ENCODE data around the gene SVIL.

Gene SVIL

GRCh38 chr10:29417324-29417723 is 217.4 kb downstream of the SVIL start:
- H3K27ac ChIP-seq = no peak overlapping the region
- no peak overlapping the region for H3K4me3 ChIP-seq (ENCODE audit: low read depth in 1 of 2, low read length in 1 of 2)
- no peaks in the 10 kb centered on the region for H3K4me1 ChIP-seq (ENCODE audit: control insufficient read depth in 1 of 2, insufficient read depth in 1 of 2, low read depth in 1 of 2, low read length in 1 of 2)
- TF ChIP-seq CTCF (IDR thresholded peaks at IDR 0.05) = no peak
- no peaks in the 10 kb centered on the region for H3K9me3 ChIP-seq
- peaks cover 19% of the 10 kb centered on the region for H3K36me3 ChIP-seq
- no peaks in the 10 kb centered on the region for H3K27me3 ChIP-seq

- H3K4me1 ChIP-seq (ENCODE audit: control insufficient read depth in 1 of 2, insufficient read depth in 1 of 2, low read depth in 1 of 2, low read length in 1 of 2) = no peaks in the 10 kb centered on the region
- no peak overlapping the region for H3K4me3 ChIP-seq (ENCODE audit: low read depth in 1 of 2, low read length in 1 of 2)
- H3K27ac ChIP-seq = no peak overlapping the region
- H3K27me3 ChIP-seq = no peaks in the 10 kb centered on the region
- no peaks in the 10 kb centered on the region for H3K9me3 ChIP-seq
- no peak for TF ChIP-seq CTCF (IDR thresholded peaks at IDR 0.05)
- peaks cover 5% of the 10 kb centered on the region for H3K36me3 ChIP-seq
Observed at GRCh38 chr10:29415876-29416275, 218.9 kb downstream of the SVIL start.

- Histone ChIP-seq H3K9me3 (no peaks in the 10 kb centered on the region), H3K4me3 (ENCODE audit: low read depth in 1 of 2, low read length in 1 of 2) (no peak overlapping the region), H3K36me3 (no peaks in the 10 kb centered on the region), H3K27ac (no peak overlapping the region), H3K27me3 (no peaks in the 10 kb centered on the region), H3K4me1 (ENCODE audit: control insufficient read depth in 1 of 2, insufficient read depth in 1 of 2, low read depth in 1 of 2, low read length in 1 of 2) (peaks cover 6 to 7% of the 10 kb centered on the region in 2 experiments)
- TF ChIP-seq CTCF (IDR thresholded peaks at IDR 0.05) = no peak
Observed at GRCh38 chr10:29414501-29414900, 220.3 kb downstream of the SVIL start.

GRCh38 chr10:29412485-29412884 is 222.3 kb downstream of the SVIL start:
- Histone ChIP-seq H3K27me3 (no peaks in the 10 kb centered on the region), H3K36me3 (no peaks in the 10 kb centered on the region), H3K4me1 (ENCODE audit: control insufficient read depth in 1 of 2, insufficient read depth in 1 of 2, low read depth in 1 of 2, low read length in 1 of 2) (peaks cover 10 to 15% of the 10 kb centered on the region in 2 experiments), H3K4me3 (ENCODE audit: low read depth in 1 of 2, low read length in 1 of 2) (no peak overlapping the region), H3K9me3 (no peaks in the 10 kb centered on the region), H3K27ac (no peak overlapping the region)
- no peak for TF ChIP-seq CTCF (IDR thresholded peaks at IDR 0.05)

- Histone ChIP-seq H3K27me3 (no peaks in the 10 kb centered on the region), H3K27ac (no peak overlapping the region), H3K4me3 (ENCODE audit: low read depth in 1 of 2, low read length in 1 of 2) (no peak overlapping the region), H3K36me3 (no peaks in the 10 kb centered on the region), H3K9me3 (no peaks in the 10 kb centered on the region), H3K4me1 (ENCODE audit: control insufficient read depth in 1 of 2, insufficient read depth in 1 of 2, low read depth in 1 of 2, low read length in 1 of 2) (peaks cover 10 to 15% of the 10 kb centered on the region in 2 experiments)
- no peak for TF ChIP-seq CTCF (IDR thresholded peaks at IDR 0.05)
Observed at GRCh38 chr10:29411666-29412315, 223.0 kb downstream of the SVIL start.
